MM.1S (cell line): Measurements from ENCODE around the gene LEMD3.

ENCODE experiments used
- DNase-seq: peaks from one replicate; pipeline ENCODE4 v3.0.0-alpha.2; 2015
- H2AFZ ChIP-seq: fragments of 300-600 bp; sonication (generic); 2 replicates; pipeline ENCODE4 v1.6.0; 2016; ENCODE audit warnings: antibody characterized with exemption, low read length
- H3F3A ChIP-seq: fragments of 300-600 bp; sonication (generic); 2 replicates; pipeline ENCODE4 v1.6.1; 2016; ENCODE audit warnings: mild to moderate bottlenecking, antibody characterized with exemption, low read length, moderate library complexity, mixed read lengths; ENCODE audit not compliant: insufficient read depth
- H3K27ac ChIP-seq: fragments of 300-600 bp; sonication (generic); 2 replicates; pipeline ENCODE4 v1.5.1; 2016; ENCODE audit warnings: mild to moderate bottlenecking, low read length
- H3K27me3 ChIP-seq: fragments of 300-600 bp; sonication (generic); replicated peaks from 2 replicates; pipeline ENCODE4 v1.6.0; 2016; ENCODE audit warnings: low read length; ENCODE audit not compliant: insufficient read depth
- H3K36me3 ChIP-seq: fragments of 300-600 bp; sonication (generic); replicated peaks from 2 replicates; pipeline ENCODE4 v1.6.1; 2016; ENCODE audit warnings: mild to moderate bottlenecking, low read length, mixed read lengths; ENCODE audit not compliant: insufficient read depth
- H3K4me1 ChIP-seq: fragments of 300-600 bp; sonication (generic); 2 replicates; pipeline ENCODE4 v1.6.1; 2016; ENCODE audit warnings: low read length, mixed read lengths
- H3K4me2 ChIP-seq: fragments of 300-600 bp; sonication (generic); 2 replicates; pipeline ENCODE4 v1.6.0; 2016; ENCODE audit warnings: low read depth, low read length
- H3K4me3 ChIP-seq: fragments of 300-600 bp; sonication (generic); 2 replicates; pipeline ENCODE4 v1.5.1; 2016; ENCODE audit warnings: low read length, mixed read lengths
- H3K79me2 ChIP-seq: fragments of 300-600 bp; sonication (generic); 2 replicates; pipeline ENCODE4 v1.6.1; 2016; ENCODE audit warnings: mixed run types, low read length, mixed read lengths
- H3K9ac ChIP-seq: fragments of 300-600 bp; sonication (generic); 2 replicates; pipeline ENCODE4 v1.6.1; 2016; ENCODE audit warnings: low read length, mixed read lengths
- H3K9me2 ChIP-seq: fragments of 300-600 bp; sonication (generic); replicated peaks from 2 replicates; pipeline ENCODE4 v1.6.1; 2016; ENCODE audit warnings: mild to moderate bottlenecking, low read length, mixed read lengths; ENCODE audit not compliant: insufficient read depth
- H3K9me3 ChIP-seq: fragments of 300-600 bp; sonication (generic); replicated peaks from 2 replicates; pipeline ENCODE4 v1.6.1; 2016; ENCODE audit warnings: mild to moderate bottlenecking, low read length, mixed read lengths; ENCODE audit not compliant: insufficient read depth
- H4K20me1 ChIP-seq: fragments of 300-600 bp; sonication (generic); 2 replicates; pipeline ENCODE4 v1.6.1; 2016; ENCODE audit warnings: mild to moderate bottlenecking, low read length, moderate library complexity, mixed read lengths; ENCODE audit not compliant: insufficient read depth
- EZH2 ChIP-seq: fragments of 300-600 bp; sonication (generic); optimal IDR thresholded peaks from 2 replicates; pipeline ENCODE3; 2017; ENCODE audit warnings: low read depth, mild to moderate bottlenecking, antibody characterized with exemption, low read length, mixed read lengths
- EZH2phosphoT487 ChIP-seq: fragments of 300-600 bp; sonication (generic); IDR thresholded peaks from 2 replicates; pipeline ENCODE4 v1.6.1; 2018; ENCODE audit warnings: antibody characterized with exemption, low read length
- TF ChIP-seq, protein P1 (sequence below): fragments of 300-600 bp; sonication (generic); IDR thresholded peaks from 2 replicates; pipeline ENCODE4 v1.5.1; 2016; ENCODE audit warnings: antibody characterized with exemption, low read length, mixed read lengths

LEMD3 gene

DNA sequence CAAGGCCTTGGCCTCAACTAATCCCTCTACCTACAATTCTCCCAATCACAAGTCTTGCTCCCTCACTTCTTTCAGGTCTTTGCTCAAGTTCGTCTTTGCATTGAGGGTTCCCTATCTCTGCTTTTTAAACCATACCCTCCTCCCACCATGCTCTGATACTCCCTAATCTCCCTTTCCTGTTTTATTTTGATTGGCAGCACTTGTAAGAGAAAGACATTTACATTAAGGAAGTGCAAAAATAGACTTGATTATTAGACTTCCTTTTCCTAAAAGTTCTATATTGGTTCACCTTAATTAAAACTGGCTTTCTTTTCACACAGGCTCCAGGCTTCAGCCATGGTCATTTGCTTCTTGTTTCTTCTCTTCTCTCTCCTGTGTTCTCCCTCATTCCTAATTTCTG is 30.0 kb upstream of the LEMD3 start:
- H4K20me1 ChIP-seq: no peaks in the 10 kb centered on the region
- H3K79me2 ChIP-seq: no peaks in the 10 kb centered on the region
- no peak overlapping the region for H3K27ac ChIP-seq
- no peaks in the 10 kb centered on the region for H3K36me3 ChIP-seq
- H3K9ac ChIP-seq: no peak overlapping the region; the same call in 1 of the 2 replicates
- H3F3A ChIP-seq: no peaks in the 10 kb centered on the region
- H3K27me3 ChIP-seq: no peaks in the 10 kb centered on the region
- H3K9me3 ChIP-seq: no peaks in the 10 kb centered on the region
- H3K4me3 ChIP-seq: peak overlapping the region; percentile 4; the same call in 1 of the 2 replicates
- peak overlapping the region; percentile 28; the same call in 1 of the 2 replicates for H2AFZ ChIP-seq
- TF ChIP-seq EZH2 (no peak), EZH2phosphoT487 (no peak)
- TF ChIP-seq, protein P1, sequence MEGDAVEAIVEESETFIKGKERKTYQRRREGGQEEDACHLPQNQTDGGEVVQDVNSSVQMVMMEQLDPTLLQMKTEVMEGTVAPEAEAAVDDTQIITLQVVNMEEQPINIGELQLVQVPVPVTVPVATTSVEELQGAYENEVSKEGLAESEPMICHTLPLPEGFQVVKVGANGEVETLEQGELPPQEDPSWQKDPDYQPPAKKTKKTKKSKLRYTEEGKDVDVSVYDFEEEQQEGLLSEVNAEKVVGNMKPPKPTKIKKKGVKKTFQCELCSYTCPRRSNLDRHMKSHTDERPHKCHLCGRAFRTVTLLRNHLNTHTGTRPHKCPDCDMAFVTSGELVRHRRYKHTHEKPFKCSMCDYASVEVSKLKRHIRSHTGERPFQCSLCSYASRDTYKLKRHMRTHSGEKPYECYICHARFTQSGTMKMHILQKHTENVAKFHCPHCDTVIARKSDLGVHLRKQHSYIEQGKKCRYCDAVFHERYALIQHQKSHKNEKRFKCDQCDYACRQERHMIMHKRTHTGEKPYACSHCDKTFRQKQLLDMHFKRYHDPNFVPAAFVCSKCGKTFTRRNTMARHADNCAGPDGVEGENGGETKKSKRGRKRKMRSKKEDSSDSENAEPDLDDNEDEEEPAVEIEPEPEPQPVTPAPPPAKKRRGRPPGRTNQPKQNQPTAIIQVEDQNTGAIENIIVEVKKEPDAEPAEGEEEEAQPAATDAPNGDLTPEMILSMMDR: no peak
- H3K9me2 ChIP-seq: no peaks in the 10 kb centered on the region
- H3K4me1 ChIP-seq: peaks cover 16% of the 10 kb centered on the region
- peak overlapping the region; percentile 39 for H3K4me2 ChIP-seq
- DNase-seq: no peak

DNA sequence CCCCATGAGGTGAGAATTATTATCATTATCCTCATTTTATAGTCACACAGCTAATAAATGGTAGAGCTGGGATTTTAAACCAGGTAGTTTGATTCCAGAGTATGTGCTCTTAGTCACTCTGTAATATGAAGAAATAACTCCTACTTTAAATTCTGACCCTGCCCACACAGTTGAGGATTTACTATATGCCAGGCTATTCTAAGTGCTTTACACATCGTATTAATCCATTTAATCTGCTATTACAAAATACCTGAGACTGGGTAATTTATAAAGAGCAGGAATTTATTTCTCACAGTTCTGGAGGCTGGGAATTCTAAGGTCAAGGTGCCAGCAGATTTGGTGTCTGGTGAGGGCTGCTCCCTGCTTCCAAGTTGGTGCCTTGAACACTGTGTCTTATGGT is 28.6 kb upstream of the LEMD3 start:
- no peaks in the 10 kb centered on the region for H3K9me2 ChIP-seq
- TF ChIP-seq, protein P1: no peak
- TF ChIP-seq EZH2 (no peak), EZH2phosphoT487 (no peak)
- H3F3A ChIP-seq: no peaks in the 10 kb centered on the region
- H3K27me3 ChIP-seq: no peaks in the 10 kb centered on the region
- no peak for DNase-seq
- H3K4me1 ChIP-seq: peaks cover 16% of the 10 kb centered on the region
- H3K9ac ChIP-seq: no peak overlapping the region
- H3K4me2 ChIP-seq: no peak overlapping the region
- H3K27ac ChIP-seq: no peak overlapping the region
- H3K79me2 ChIP-seq: no peaks in the 10 kb centered on the region
- no peaks in the 10 kb centered on the region for H3K36me3 ChIP-seq
- H3K4me3 ChIP-seq: no peak overlapping the region
- no peak overlapping the region for H2AFZ ChIP-seq
- H4K20me1 ChIP-seq: no peaks in the 10 kb centered on the region
- H3K9me3 ChIP-seq: no peaks in the 10 kb centered on the region

DNA sequence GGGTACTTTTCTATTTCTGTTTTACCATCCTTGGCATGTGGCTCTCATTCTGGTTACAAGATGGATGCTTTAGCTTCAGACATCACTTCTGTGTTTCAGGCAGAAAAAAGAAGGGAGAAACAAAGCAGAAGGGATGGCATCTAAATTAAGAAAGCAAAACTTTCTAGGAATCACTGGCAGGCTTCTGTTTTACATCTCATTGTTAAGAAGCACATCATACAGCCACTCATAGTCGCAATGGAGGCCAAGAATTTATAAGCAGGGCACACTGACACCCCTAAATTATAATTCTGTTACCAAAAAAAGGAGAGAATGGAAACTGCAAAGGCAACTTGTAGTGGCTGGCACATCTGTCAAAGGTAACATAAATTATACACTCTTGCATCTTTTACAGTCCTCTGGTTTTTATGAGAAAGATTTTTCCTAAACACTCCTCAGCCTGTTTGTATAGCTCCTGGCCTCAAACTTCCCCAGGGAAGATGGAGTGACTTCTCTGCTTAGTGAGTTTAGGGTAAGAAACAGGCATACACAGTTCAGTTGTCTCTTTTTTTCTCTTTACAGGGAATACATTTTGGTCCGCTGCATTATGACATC is 22.0 kb upstream of the LEMD3 start:
- no peak for DNase-seq
- TF ChIP-seq EZH2 (no peak), EZH2phosphoT487 (no peak)
- TF ChIP-seq, protein P1: no peak
- Histone ChIP-seq H3K36me3 (no peaks in the 10 kb centered on the region), H3F3A (no peaks in the 10 kb centered on the region), H3K27me3 (no peaks in the 10 kb centered on the region), H2AFZ (no peak overlapping the region), H3K4me3 (no peak overlapping the region), H3K9ac (no peak overlapping the region), H3K9me3 (no peaks in the 10 kb centered on the region), H3K9me2 (no peaks in the 10 kb centered on the region), H3K27ac (no peak overlapping the region), H4K20me1 (no peaks in the 10 kb centered on the region), H3K79me2 (no peaks in the 10 kb centered on the region), H3K4me1 (no peaks in the 10 kb centered on the region), H3K4me2 (no peak overlapping the region)
